DND-41 (cell line): Measurements from ENCODE around the gene PLCB3.

Experiments used
- ATAC-seq: fragments of 200-7000 bp; cut with Tn5 transposase; 3 replicates; pipeline ENCODE4 v1.9.1; 2021; ENCODE audit warnings: low read depth; ENCODE audit not compliant: insufficient read depth
- DNase-seq: peaks from one replicate; pipeline ENCODE4 v3.0.0-alpha.2; 2020
- H2AFZ ChIP-seq: 2 replicates; pipeline ENCODE4 v1.6.0; 2012; ENCODE audit warnings: low read depth, low read length
- H3K27ac ChIP-seq: 2 replicates; pipeline ENCODE4 v1.5.1; 2012; ENCODE audit warnings: low read length, inconsistent platforms
- H3K27me3 ChIP-seq: fragments of 200-600 bp; sonication (generic); 2 replicates; pipeline ENCODE4 v1.6.0; 2012; ENCODE audit warnings: low read length, mild to moderate bottlenecking, inconsistent platforms; ENCODE audit not compliant: insufficient read depth, poor library complexity
- H3K36me3 ChIP-seq: 2 replicates; pipeline ENCODE4 v1.5.1; 2012; ENCODE audit warnings: low read length, inconsistent platforms; ENCODE audit not compliant: insufficient read depth
- H3K4me1 ChIP-seq: 2 replicates; pipeline ENCODE4 v1.5.1; 2012; ENCODE audit warnings: mild to moderate bottlenecking, low read length; ENCODE audit not compliant: insufficient read depth
- H3K4me2 ChIP-seq: 2 replicates; pipeline ENCODE4 v1.6.0; 2012; ENCODE audit warnings: mild to moderate bottlenecking, moderate library complexity, low read length, inconsistent platforms; ENCODE audit not compliant: insufficient read depth
- H3K4me3 ChIP-seq, 2 experiments: fragments of 200-600 bp in 1 of 2; shearing (Covaris generic) in 1 of 2; 2 replicates each; pipeline ENCODE4 v1.5.1; 2012 to 2016; ENCODE audit warnings: inconsistent platforms in 2 of 2, low read length in 2 of 2, mild to moderate bottlenecking in 2 of 2, low read depth in 1 of 2, moderate library complexity in 1 of 2
- H3K79me2 ChIP-seq: 2 replicates; pipeline ENCODE4 v1.6.0; 2012; ENCODE audit warnings: low read length, inconsistent platforms; ENCODE audit not compliant: insufficient read depth
- H3K9ac ChIP-seq: 2 replicates; pipeline ENCODE4 v1.6.0; 2012; ENCODE audit warnings: low read depth, mild to moderate bottlenecking, inconsistent platforms, low read length, moderate library complexity
- H3K9me3 ChIP-seq: 2 replicates; pipeline ENCODE4 v1.5.1; 2012; ENCODE audit warnings: low read length, moderate library complexity, mild to moderate bottlenecking, inconsistent platforms; ENCODE audit not compliant: insufficient read depth, severe bottlenecking
- H4K20me1 ChIP-seq: 2 replicates; pipeline ENCODE4 v1.6.0; 2012; ENCODE audit warnings: low read length; ENCODE audit not compliant: insufficient read depth
- CTCF ChIP-seq: IDR thresholded peaks from 2 replicates; pipeline ENCODE4 v1.5.1; 2012; ENCODE audit warnings: borderline replicate concordance, low read length, moderate library complexity, mild to moderate bottlenecking; ENCODE audit not compliant: poor library complexity, severe bottlenecking; ENCODE audit errors: extremely low read depth
- EZH2 ChIP-seq: IDR thresholded peaks from 3 replicates; pipeline ENCODE4 v1.6.1; 2012; ENCODE audit warnings: borderline replicate concordance, low read depth, mild to moderate bottlenecking, moderate library complexity, low read length, inconsistent platforms; ENCODE audit not compliant: severe bottlenecking

Gene PLCB3

DNA sequence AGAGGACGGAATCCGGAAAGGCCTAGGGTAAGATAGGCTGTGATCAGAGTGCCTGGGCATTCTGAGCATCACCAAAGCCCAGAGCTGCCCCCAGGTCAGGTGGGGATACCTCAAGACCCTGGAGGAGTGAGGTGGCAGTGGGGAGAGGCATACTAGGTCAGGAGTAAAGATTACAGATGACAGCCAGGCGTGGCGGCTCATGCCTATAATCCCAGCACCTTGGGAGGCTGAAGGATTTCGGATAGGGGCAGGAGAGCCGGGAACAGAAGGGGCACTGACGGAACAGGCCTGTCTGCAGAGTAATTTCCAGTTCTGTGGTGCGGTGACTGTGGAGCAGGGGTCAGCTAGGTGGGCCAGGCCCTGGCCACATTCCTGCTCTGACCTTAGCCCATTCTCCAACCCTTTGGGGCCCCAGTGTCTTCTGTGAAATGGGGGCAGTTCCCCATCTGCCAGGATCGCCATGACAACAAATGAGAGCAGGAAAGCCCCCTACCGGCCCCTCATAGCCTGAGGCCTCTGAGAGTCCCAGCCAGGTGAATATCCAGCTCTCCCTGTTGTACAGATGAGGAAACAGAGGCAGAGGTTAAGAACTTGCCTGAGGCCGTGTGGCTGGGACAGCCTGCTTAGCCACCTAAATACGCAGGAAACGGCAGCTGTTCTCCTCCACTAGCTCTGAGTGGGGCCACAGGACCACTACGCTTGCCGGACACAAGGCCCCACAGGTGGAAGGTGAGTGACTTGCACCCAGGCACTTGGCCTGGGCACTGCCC, 23.9 kb downstream of the PLCB3 start:
- no peak for ATAC-seq
- DNase-seq: no peak
- no peak overlapping the region for H3K9ac ChIP-seq
- H3K27me3 ChIP-seq: no peaks in the 10 kb centered on the region
- no peak overlapping the region for H3K27ac ChIP-seq
- H4K20me1 ChIP-seq: no peaks in the 10 kb centered on the region
- H3K4me3 ChIP-seq: no peak overlapping the region
- peaks cover 28% of the 10 kb centered on the region for H3K79me2 ChIP-seq
- H3K4me1 ChIP-seq: peaks cover 23% of the 10 kb centered on the region
- no peak overlapping the region for H2AFZ ChIP-seq
- TF ChIP-seq EZH2 (no peak), CTCF (no peak)
- H3K36me3 ChIP-seq: peaks cover 32% of the 10 kb centered on the region
- no peaks in the 10 kb centered on the region for H3K9me3 ChIP-seq
- H3K4me2 ChIP-seq: no peak overlapping the region

DNA sequence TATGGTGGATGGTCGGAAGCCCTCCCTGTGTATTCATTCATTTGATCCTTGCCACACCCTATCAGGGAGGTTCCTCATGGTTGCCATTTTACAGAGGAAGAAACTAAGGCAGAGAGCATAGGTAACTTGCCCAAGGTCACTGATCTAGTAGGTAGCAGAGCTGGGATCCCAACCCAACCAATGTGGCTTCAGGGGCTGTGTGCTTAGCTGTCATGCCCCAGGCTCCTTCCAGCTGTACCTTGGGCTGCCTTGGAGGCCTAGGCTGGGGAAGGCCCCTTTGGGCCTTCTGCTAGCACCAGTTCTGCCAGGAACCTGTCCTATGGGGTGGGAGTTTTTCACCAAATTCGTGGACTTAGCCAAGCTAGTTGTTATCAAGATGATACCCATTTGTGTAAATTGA, 24.5 kb downstream of the PLCB3 start:
- Histone ChIP-seq H3K4me3 (no peak overlapping the region), H3K9ac (no peak overlapping the region), H3K4me1 (peaks cover 17% of the 10 kb centered on the region), H3K36me3 (peaks cover 32% of the 10 kb centered on the region), H2AFZ (no peak overlapping the region), H3K9me3 (no peaks in the 10 kb centered on the region), H4K20me1 (no peaks in the 10 kb centered on the region), H3K27me3 (no peaks in the 10 kb centered on the region), H3K27ac (no peak overlapping the region), H3K79me2 (peaks cover 28% of the 10 kb centered on the region), H3K4me2 (no peak overlapping the region)
- no peak for TF ChIP-seq EZH2
- no peak for TF ChIP-seq CTCF
- DNase-seq (no peak), ATAC-seq (no peak)

DNA sequence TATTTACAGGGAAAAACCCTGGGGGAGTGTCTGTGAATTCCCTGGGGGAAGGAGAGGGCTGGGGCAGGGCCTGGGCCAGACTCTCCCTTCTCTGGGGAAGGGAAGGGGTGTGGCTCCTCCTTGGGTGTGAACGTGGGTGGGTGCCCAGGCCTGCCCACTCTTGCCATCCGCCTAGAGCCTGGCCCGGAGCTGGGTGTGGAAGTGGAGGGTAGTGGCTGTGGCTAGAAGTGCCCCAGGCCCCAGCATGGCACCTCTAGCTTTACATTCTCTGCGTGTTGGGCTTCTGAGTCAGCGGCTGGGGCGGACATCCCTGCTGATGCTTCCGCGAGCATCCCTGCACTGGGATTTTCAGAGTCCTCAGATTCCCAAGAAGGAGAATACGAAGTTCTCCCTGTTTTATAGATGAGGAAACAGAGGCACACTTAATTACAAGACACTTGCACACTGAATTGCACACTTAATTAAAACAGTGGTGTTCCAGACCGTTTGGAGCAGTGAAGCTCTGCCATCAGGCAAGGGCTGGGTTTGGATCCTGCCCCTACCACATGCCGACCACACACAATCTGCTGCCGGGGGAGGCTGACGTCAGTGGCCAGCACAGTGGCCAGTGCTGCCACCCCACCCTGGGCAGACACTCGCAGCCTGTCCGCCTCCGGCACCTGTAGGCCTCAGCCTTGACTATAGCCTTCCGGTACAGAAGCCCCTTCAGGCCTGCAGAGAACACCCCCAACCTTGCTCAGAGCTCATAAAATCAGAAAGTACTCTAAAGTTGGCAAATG, 25.5 kb downstream of the PLCB3 start:
- Histone ChIP-seq H3K4me1 (peaks cover 9% of the 10 kb centered on the region), H2AFZ (no peak overlapping the region), H3K9me3 (no peaks in the 10 kb centered on the region), H3K27ac (no peak overlapping the region), H3K4me2 (no peak overlapping the region), H3K36me3 (peaks cover 33% of the 10 kb centered on the region), H3K27me3 (no peaks in the 10 kb centered on the region), H3K79me2 (peaks cover 23% of the 10 kb centered on the region), H3K4me3 (no peak overlapping the region), H4K20me1 (no peaks in the 10 kb centered on the region), H3K9ac (no peak overlapping the region)
- no peak for TF ChIP-seq EZH2
- no peak for TF ChIP-seq CTCF
- DNase-seq (no peak), ATAC-seq (no peak)
